ENCODE measurements around the gene LRRD1. TPM values are rescaled to one million over a fixed set of nuclear protein-coding genes. Genes with fewer than 3 reads are reported as not detected.

Gene LRRD1
- total RNA-seq, 2 donors from 2014 or later, result 0.22 TPM; not detected in 1

Other genes with a start within 250 kb of the LRRD1 start
- 10 to 100 TPM; 70.3 to 74.3 TPM for gene AKAP9, start 238.3 kb downstream of the LRRD1 start, total RNA-seq
- gene CYP51A1, start 44.7 kb downstream of the LRRD1 start, total RNA-seq, result 10 to 100 TPM; 23.2 to 23.8 TPM
- gene KRIT1, start 66.8 kb upstream of the LRRD1 start, total RNA-seq, result 10 to 100 TPM; 41.1 to 58.3 TPM
- 10 to 100 TPM; 51.1 to 54.7 TPM for gene ANKIB1, start 66.8 kb upstream of the LRRD1 start, total RNA-seq